GM12878 (cell line): Measurements from ENCODE around the gene MARVELD2. TPM values are rescaled to one million over a fixed set of nuclear protein-coding genes. Genes with fewer than 3 reads are reported as not detected.
"Not testable (repeated sequence)": the region's sequence is repeated elsewhere in the genome, so short reads cannot be mapped to it uniquely, and the experiment has no call there.

ENCODE experiments used
- ATAC-seq: fragments of 200-7000 bp; cut with Tn5 transposase; 3 replicates; pipeline ENCODE4 v1.9.1; 2020; ENCODE audit warnings: mild to moderate bottlenecking, moderate library complexity
- BruUV-seq: library from RNA; stranded (reverse); fragments of 400-500 nt; replicated peaks from 2 replicates; lab custom pipeline; 2021; lab: Mats Ljungman, UMichigan
- CTCF ChIA-PET: fragments of 300-600 bp; sonication (Branson Sonifier 250); formaldehyde crosslinking; extraction: SDS; loops from one replicate; lab custom pipeline; 2021; ENCODE audit warnings: inconsistent platforms; lab: Yijun Ruan, JAX
- POLR2A ChIA-PET: fragments of 350-600 bp; formaldehyde crosslinking; extraction: SDS; loops from one replicate; lab custom pipeline; 2021; ENCODE audit warnings: inconsistent platforms; lab: Charles Lee
- RAD21 ChIA-PET: fragments of 300-600 bp; sonication (Branson Sonifier 250); formaldehyde crosslinking; loops from one replicate; lab custom pipeline; 2023; ENCODE audit warnings: antibody characterized with exemption; ENCODE audit not compliant: unreplicated experiment; lab: Charles Lee
- SMC1A ChIA-PET: fragments of 300-600 bp; sonication (Branson Sonifier 250); formaldehyde crosslinking; loops from one replicate; lab custom pipeline; 2023; ENCODE audit not compliant: unreplicated experiment, uncharacterized antibody; lab: Charles Lee
- DNase-seq: peaks from one replicate; pipeline ENCODE4 v3.0.0-alpha.2; 2011; ENCODE audit warnings: low read depth, low spot score
- FAIRE-seq: peaks from 3 replicates; lab custom pipeline; 2011; peaks lifted over from hg19 to GRCh38; lab: Jason Lieb, UNC
- H2AFZ ChIP-seq: 2 replicates; pipeline ENCODE4 v1.6.0; 2011; ENCODE audit warnings: low read depth, low read length, control low read depth; ENCODE audit not compliant: control insufficient read depth
- H3K27ac ChIP-seq: 2 replicates; pipeline ENCODE4 v1.5.1; 2011; ENCODE audit warnings: control low read depth; ENCODE audit not compliant: control insufficient read depth, insufficient read depth
- H3K27me3 ChIP-seq, 2 experiments: replicated peaks in 1 of 2; 2 replicates each; pipeline versions ENCODE4 v1.6.0 to v1.6.1; 2011; ENCODE audit warnings: low read length in 1 of 2; ENCODE audit not compliant: control insufficient read depth in 2 of 2, insufficient read depth in 2 of 2
- H3K36me3 ChIP-seq, 2 experiments: 2 replicates each; pipeline ENCODE4 v1.5.1; 2011; ENCODE audit warnings: low read length in 1 of 2; ENCODE audit not compliant: control insufficient read depth in 2 of 2, insufficient read depth in 2 of 2
- H3K4me1 ChIP-seq: 2 replicates; pipeline ENCODE4 v1.6.1; 2011; ENCODE audit warnings: mild to moderate bottlenecking, low read length, moderate library complexity, mixed read lengths; ENCODE audit not compliant: control insufficient read depth, insufficient read depth
- H3K4me2 ChIP-seq: 2 replicates; pipeline ENCODE4 v1.6.0; 2011; ENCODE audit warnings: control low read depth; ENCODE audit not compliant: control insufficient read depth, insufficient read depth
- H3K4me3 ChIP-seq: fragments of 200-600 bp; sonication (generic); 2 replicates; pipeline ENCODE4 v1.5.1; 2016
- H3K79me2 ChIP-seq: 2 replicates; pipeline ENCODE4 v1.6.0; 2011; ENCODE audit warnings: low read length; ENCODE audit not compliant: control insufficient read depth, insufficient read depth
- H3K9ac ChIP-seq: 2 replicates; pipeline ENCODE4 v1.8.0; 2011; ENCODE audit warnings: low read length, control low read depth, mixed read lengths; ENCODE audit not compliant: control insufficient read depth, insufficient read depth
- H3K9me3 ChIP-seq: replicated peaks from 3 replicates; pipeline ENCODE4 v1.5.1; 2011; ENCODE audit warnings: mild to moderate bottlenecking, low read length; ENCODE audit not compliant: control insufficient read depth, insufficient read depth
- H4K20me1 ChIP-seq: 2 replicates; pipeline ENCODE4 v1.6.0; 2011; ENCODE audit not compliant: control insufficient read depth, insufficient read depth
- BACH1 ChIP-seq: fragments of 450-650 bp; IDR thresholded peaks from 2 replicates; pipeline ENCODE4 v1.6.1; 2017; ENCODE audit warnings: mild to moderate bottlenecking, borderline replicate concordance
- BRCA1 ChIP-seq: IDR thresholded peaks from 2 replicates; pipeline ENCODE4 v1.6.1; 2011; ENCODE audit warnings: low read depth, low read length, improper control_type of control experiment
- EZH2 ChIP-seq: IDR thresholded peaks from 2 replicates; pipeline ENCODE4 v1.6.1; 2012; ENCODE audit warnings: low read depth, mild to moderate bottlenecking, control low read depth, inconsistent platforms, low read length, borderline replicate concordance; ENCODE audit not compliant: control insufficient read depth
- KLF5 ChIP-seq: fragments of 450-650 bp; IDR thresholded peaks from 2 replicates; pipeline ENCODE4 v1.6.1; 2014; ENCODE audit warnings: mild to moderate bottlenecking; ENCODE audit not compliant: partially characterized antibody
- LARP7 ChIP-seq: fragments of 450-650 bp; IDR thresholded peaks from 2 replicates; pipeline ENCODE4 v1.6.1; 2017; ENCODE audit warnings: mild to moderate bottlenecking
- SMARCA5 ChIP-seq: fragments of 450-650 bp; IDR thresholded peaks from 2 replicates; pipeline ENCODE4 v1.6.1; 2017; ENCODE audit warnings: mild to moderate bottlenecking
- ZNF207 ChIP-seq: fragments of 450-650 bp; IDR thresholded peaks from 2 replicates; pipeline ENCODE4 v1.6.1; 2014; ENCODE audit warnings: antibody characterized with exemption, mild to moderate bottlenecking, borderline replicate concordance
- WGBS: methylation state at CpG from one replicate; pipeline ENCODE4 v1.1.6; 2016; ENCODE audit warnings: low lambda C conversion rate; ENCODE audit not compliant: insufficient replicate concordance, insufficient coverage; ENCODE audit errors: missing lambda C conversion rate; 5-methylcytosine and 5-hydroxymethylcytosine counted together
- in situ Hi-C: fragments of 300-500 bp; cut with MboI; formaldehyde crosslinking; loops from 9 replicates; pipeline ENCODE4 v1.14.3; 2018; ENCODE audit warnings: mixed read lengths
- intact Hi-C: fragments of 100-400 bp; cut with micrococcal nuclease; formaldehyde crosslinking; loops from one replicate; pipeline ENCODE4 v1.14.2; 2022; ENCODE audit not compliant: unreplicated experiment
- polyA plus RNA-seq, 11 experiments: library from polyadenylated mRNA; depleted of rRNA in 4 of 11; unstranded in 6 of 11; stranded (reverse) in 5 of 11; fragments of >200 nt; fragmentation: Nextera tagmentation in 4 of 11; fragmentation: Illumina TruSeq in 1 of 11; extraction: Ambion mirVana in 4 of 11; extraction: Trizol in 1 of 11; gene quantifications; 1 replicate in 1 of 11; 2 replicates in 10 of 11; pipeline versions ENCODE4 v1.2.1 to v1.2.3, GENCODE V29; 2011 to 2016; ENCODE audit warnings: inconsistent platforms in 2 of 11, missing spikeins in 2 of 11, low read depth in 1 of 11
- total RNA-seq, 4 experiments: library from RNA; depleted of rRNA in 3 of 4; stranded (reverse); fragments of >200 nt in 3 of 4; fragmentation: Illumina TruSeq in 1 of 4; extraction: Trizol in 1 of 4; gene quantifications; 2 replicates each; pipeline versions ENCODE4 v1.2.1 to v1.2.3, GENCODE V29; 2013 to 2021
- TF ChIP-seq, protein P1 (sequence below): fragments of 450-650 bp; IDR thresholded peaks from 2 replicates; pipeline ENCODE4 v1.6.1; 2018; ENCODE audit warnings: mild to moderate bottlenecking, low read depth, moderate library complexity; ENCODE audit not compliant: partially characterized antibody

Gene MARVELD2
- total and polyA plus RNA-seq, 10 of the 15 experiments (the other 5 are each of a cell fraction or from before 2014, with no cell fraction given), result 0.37 to 6.2 (median 3.8) TPM

DNA sequence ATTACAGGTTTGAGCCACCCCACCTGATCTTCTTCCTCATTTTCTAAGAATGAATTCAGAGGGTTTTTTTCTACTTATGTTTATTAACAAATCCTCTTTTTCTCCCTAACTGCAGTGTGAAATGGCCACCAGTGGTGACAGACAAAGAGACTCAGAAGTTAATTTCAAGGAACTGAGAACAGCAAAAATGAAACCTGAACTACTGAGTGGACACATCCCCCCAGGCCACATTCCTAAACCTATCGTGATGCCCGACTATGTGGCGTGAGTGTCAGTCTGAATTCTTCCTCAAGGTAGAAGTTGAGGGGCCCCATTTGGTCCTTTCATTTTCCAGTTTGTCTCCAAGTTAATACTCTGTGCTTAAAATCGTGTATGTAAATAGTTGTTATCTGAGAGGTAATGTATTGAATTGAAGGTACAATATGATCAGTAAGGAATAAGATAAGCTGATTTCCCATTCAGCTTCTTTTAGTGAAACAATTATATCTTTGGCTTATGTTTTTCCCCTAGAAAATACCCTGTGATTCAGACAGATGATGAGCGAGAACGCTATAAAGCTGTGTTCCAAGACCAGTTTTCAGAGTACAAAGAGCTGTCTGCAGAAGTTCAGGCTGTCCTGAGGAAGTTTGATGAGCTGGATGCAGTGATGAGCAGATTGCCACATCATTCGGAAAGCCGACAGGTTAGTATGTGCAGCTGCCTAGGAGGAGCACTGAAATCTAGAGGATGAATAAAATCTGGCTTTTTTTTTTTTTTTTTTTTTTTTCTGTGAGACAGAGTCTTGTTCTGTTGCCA is 17.7 kb downstream of the MARVELD2 start (continued):
- TF ChIP-seq, protein P1, sequence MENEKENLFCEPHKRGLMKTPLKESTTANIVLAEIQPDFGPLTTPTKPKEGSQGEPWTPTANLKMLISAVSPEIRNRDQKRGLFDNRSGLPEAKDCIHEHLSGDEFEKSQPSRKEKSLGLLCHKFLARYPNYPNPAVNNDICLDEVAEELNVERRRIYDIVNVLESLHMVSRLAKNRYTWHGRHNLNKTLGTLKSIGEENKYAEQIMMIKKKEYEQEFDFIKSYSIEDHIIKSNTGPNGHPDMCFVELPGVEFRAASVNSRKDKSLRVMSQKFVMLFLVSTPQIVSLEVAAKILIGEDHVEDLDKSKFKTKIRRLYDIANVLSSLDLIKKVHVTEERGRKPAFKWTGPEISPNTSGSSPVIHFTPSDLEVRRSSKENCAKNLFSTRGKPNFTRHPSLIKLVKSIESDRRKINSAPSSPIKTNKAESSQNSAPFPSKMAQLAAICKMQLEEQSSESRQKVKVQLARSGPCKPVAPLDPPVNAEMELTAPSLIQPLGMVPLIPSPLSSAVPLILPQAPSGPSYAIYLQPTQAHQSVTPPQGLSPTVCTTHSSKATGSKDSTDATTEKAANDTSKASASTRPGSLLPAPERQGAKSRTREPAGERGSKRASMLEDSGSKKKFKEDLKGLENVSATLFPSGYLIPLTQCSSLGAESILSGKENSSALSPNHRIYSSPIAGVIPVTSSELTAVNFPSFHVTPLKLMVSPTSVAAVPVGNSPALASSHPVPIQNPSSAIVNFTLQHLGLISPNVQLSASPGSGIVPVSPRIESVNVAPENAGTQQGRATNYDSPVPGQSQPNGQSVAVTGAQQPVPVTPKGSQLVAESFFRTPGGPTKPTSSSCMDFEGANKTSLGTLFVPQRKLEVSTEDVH, result no peak
- TF ChIP-seq BACH1, result no peak; the same call in 1 of the 2 replicates
- TF ChIP-seq ZNF207, result no peak
- TF ChIP-seq LARP7, result no peak
- no peak for TF ChIP-seq KLF5
- TF ChIP-seq SMARCA5, result no peak
- TF ChIP-seq EZH2, result no peak
- no peak for TF ChIP-seq BRCA1

GRCh38 chr5:69435276-69435884 is 20.5 kb downstream of the MARVELD2 start:
- H4K20me1 ChIP-seq, RAD21 ChIA-PET, H3K4me3 ChIP-seq, FAIRE-seq, POLR2A ChIA-PET, in situ Hi-C loops, ATAC-seq, BruUV-seq, H3K27ac ChIP-seq, SMC1A ChIA-PET, H3K9me3 ChIP-seq, H3K27me3 ChIP-seq, CTCF ChIA-PET, H2AFZ ChIP-seq, H3K9ac ChIP-seq, H3K4me2 ChIP-seq, H3K4me1 ChIP-seq, DNase-seq, H3K36me3 ChIP-seq, H3K79me2 ChIP-seq: not testable (repeated sequence)
- WGBS, result 90% methylated on average over 5 of the region's 5 CpGs
- intact Hi-C loops, result loop anchor here (10.0 kb wide), 1 partner anchor 61 kb away; no protein-coding TSS in a partner anchor
